HepG2 (cell line): ENCODE measurements around the gene PTPN14. TPM values are rescaled to one million over a fixed set of nuclear protein-coding genes. Genes with fewer than 3 reads are reported as not detected.

Experiments
- ATAC-seq: fragments of 200-7000 bp; cut with Tn5 transposase; 3 replicates; pipeline ENCODE4 v1.9.1; 2020; ENCODE audit warnings: mild to moderate bottlenecking, moderate library complexity
- BruUV-seq: library from RNA; stranded (reverse); fragments of 400-500 nt; replicated peaks from 2 replicates; lab custom pipeline; 2021; lab: Mats Ljungman, UMichigan
- CTCF ChIA-PET: fragments of 300-600 bp; formaldehyde crosslinking; extraction: SDS; loops from one replicate; lab custom pipeline; 2021; ENCODE audit warnings: low total read pairs, inconsistent platforms, low intra/inter-chr PET ratio; lab: Yijun Ruan, JAX
- POLR2A ChIA-PET: fragments of 350-600 bp; sonication (Branson Sonifier 250); formaldehyde crosslinking; loops from one replicate; lab custom pipeline; 2020; ENCODE audit warnings: antibody characterized with exemption, inconsistent platforms; lab: Yijun Ruan, JAX
- DNase-seq: peaks from one replicate; pipeline ENCODE4 v3.0.0-alpha.2; 2015; ENCODE audit warnings: low spot score
- FAIRE-seq: peaks from 3 replicates; lab custom pipeline; 2011; peaks lifted over from hg19 to GRCh38; lab: Jason Lieb, UNC
- H2AFZ ChIP-seq: one replicate; pipeline ENCODE4 v1.6.1; 2011; ENCODE audit warnings: low read length, inconsistent platforms
- H3K27ac ChIP-seq: fragments of 300-600 bp; 3 replicates; pipeline ENCODE4 v1.8.0; 2011; ENCODE audit warnings: mixed run types, mild to moderate bottlenecking, mixed read lengths, low read length, inconsistent platforms; ENCODE audit not compliant: insufficient read depth; ENCODE audit errors: extremely low read length
- H3K27me3 ChIP-seq, 2 experiments: fragments of 200-600 bp in 1 of 2; 2 replicates in 1 of 2; 3 replicates in 1 of 2; pipeline versions ENCODE4 v1.6.0 to v1.8.0; 2011; ENCODE audit warnings: low read length in 2 of 2, mild to moderate bottlenecking in 2 of 2, moderate library complexity in 2 of 2, inconsistent platforms in 1 of 2; ENCODE audit not compliant: insufficient read depth in 2 of 2, control insufficient read depth in 1 of 2
- H3K36me3 ChIP-seq, 2 experiments: fragments of 200-600 bp in 1 of 2; replicated peaks in 1 of 2; 2 replicates in 1 of 2; 3 replicates in 1 of 2; pipeline versions ENCODE4 v1.5.1 to v1.8.0; 2011; ENCODE audit warnings: low read length in 2 of 2, inconsistent platforms in 1 of 2; ENCODE audit not compliant: insufficient read depth in 2 of 2, control insufficient read depth in 1 of 2
- H3K4me1 ChIP-seq: 2 replicates; pipeline ENCODE4 v1.5.1; 2012; ENCODE audit warnings: low read length, inconsistent platforms; ENCODE audit not compliant: insufficient read depth
- H3K4me2 ChIP-seq: 2 replicates; pipeline ENCODE4 v1.6.0; 2011; ENCODE audit warnings: low read depth, low read length, inconsistent platforms
- H3K4me3 ChIP-seq, 3 experiments: fragments of 200-600 bp in 1 of 3; sonication (generic), shearing (Covaris generic) in 1 of 3; replicated peaks in 1 of 3; 2 replicates each; pipeline ENCODE4 v1.5.1; 2011 to 2016; ENCODE audit warnings: low read length in 3 of 3, inconsistent platforms in 2 of 3, low read depth in 2 of 3, mild to moderate bottlenecking in 2 of 3, control low read depth in 1 of 3, mixed read lengths in 1 of 3; ENCODE audit not compliant: insufficient read depth in 1 of 3
- H3K79me2 ChIP-seq: one replicate; pipeline ENCODE4 v1.6.1; 2011; ENCODE audit warnings: low read length, inconsistent platforms; ENCODE audit not compliant: insufficient read depth
- H3K9ac ChIP-seq: 2 replicates; pipeline ENCODE4 v1.6.0; 2011; ENCODE audit warnings: mild to moderate bottlenecking, low read depth, low read length, inconsistent platforms; ENCODE audit not compliant: insufficient read depth
- H3K9me3 ChIP-seq: 2 replicates; pipeline ENCODE4 v1.5.1; 2012; ENCODE audit warnings: mild to moderate bottlenecking, low read length
- H4K20me1 ChIP-seq: 2 replicates; pipeline ENCODE4 v1.6.0; 2011; ENCODE audit warnings: inconsistent platforms, mild to moderate bottlenecking, low read length, moderate library complexity; ENCODE audit not compliant: insufficient read depth
- ATF7-NPFF ChIP-seq: sonication (generic); formaldehyde crosslinking; IDR thresholded peaks from 2 replicates; pipeline ENCODE4 v1.8.1; 2023; ENCODE audit warnings: mild to moderate bottlenecking, low read depth, missing genetic modification reagents, moderate library complexity
- JUNB ChIP-seq: sonication (generic); formaldehyde crosslinking; IDR thresholded peaks from 2 replicates; pipeline ENCODE4 v1.8.0; 2022; ENCODE audit warnings: missing genetic modification reagents, mild to moderate bottlenecking, borderline replicate concordance
- REPIN1 ChIP-seq: sonication (generic); formaldehyde crosslinking; IDR thresholded peaks from 2 replicates; pipeline ENCODE4 v1.8.0; 2022; ENCODE audit warnings: missing genetic modification reagents, low read depth, mild to moderate bottlenecking, borderline replicate concordance
- THYN1 ChIP-seq: sonication (generic); formaldehyde crosslinking; IDR thresholded peaks from 2 replicates; pipeline ENCODE4 v1.8.1; 2023; ENCODE audit warnings: low read depth, mild to moderate bottlenecking, moderate library complexity, missing genetic modification reagents, borderline replicate concordance
- ZKSCAN1 ChIP-seq: fragments of 150-350 bp; IDR thresholded peaks from 2 replicates; pipeline ENCODE4 v1.6.1; 2014; ENCODE audit warnings: low read length
- ZNF337 ChIP-seq: sonication (generic); formaldehyde crosslinking; IDR thresholded peaks from 2 replicates; pipeline ENCODE4 v1.5.1; 2020; ENCODE audit warnings: missing genetic modification reagents, low read depth, mild to moderate bottlenecking, borderline replicate concordance
- ZNF33A ChIP-seq: sonication (generic); formaldehyde crosslinking; IDR thresholded peaks from 2 replicates; pipeline ENCODE4 v1.5.1; 2020; ENCODE audit warnings: missing genetic modification reagents, mild to moderate bottlenecking, moderate library complexity, borderline replicate concordance
- WGBS: methylation state at CpG from one replicate; pipeline ENCODE4 v1.1.6; 2017; ENCODE audit warnings: low lambda C conversion rate; 5-methylcytosine and 5-hydroxymethylcytosine counted together
- in situ Hi-C: cut with HindIII; loops from 2 replicates; pipeline ENCODE4 v1.10.0; 2017; ENCODE audit warnings: low pct_unique_long_range_greater_than_20kb; ENCODE audit not compliant: extremely low pct_ligation_motif_present
- intact Hi-C: fragments of 100-400 bp; cut with micrococcal nuclease; formaldehyde crosslinking; loops from one replicate; pipeline ENCODE4 v1.10.0; 2022; ENCODE audit not compliant: unreplicated experiment
- polyA plus RNA-seq, 8 experiments: library from polyadenylated mRNA; depleted of rRNA in 3 of 8; stranded (reverse) in 7 of 8; unstranded in 1 of 8; fragments of >200 nt; fragmentation: Illumina TruSeq in 4 of 8; extraction: Trizol in 4 of 8; gene quantifications; 2 replicates each; pipeline versions ENCODE4 v1.2.1 to v1.2.3, GENCODE V29; 2011 to 2016; ENCODE audit warnings: low read depth in 4 of 8, missing spikeins in 1 of 8, mixed read lengths in 1 of 8; ENCODE audit not compliant: insufficient read depth in 1 of 8
- total RNA-seq, 5 experiments: library from RNA; depleted of rRNA; stranded (reverse); fragments of >200 nt; fragmentation: Illumina TruSeq; extraction: Trizol; gene quantifications; 2 replicates each; pipeline ENCODE4 v1.2.3, GENCODE V29; 2016; ENCODE audit warnings: low read depth in 1 of 5

PTPN14 gene
- total and polyA plus RNA-seq, 2 of the 13 experiments (the other 11 are each of a cell fraction or from before 2014, with no cell fraction given): 3.9 to 4.7 TPM

DNA sequence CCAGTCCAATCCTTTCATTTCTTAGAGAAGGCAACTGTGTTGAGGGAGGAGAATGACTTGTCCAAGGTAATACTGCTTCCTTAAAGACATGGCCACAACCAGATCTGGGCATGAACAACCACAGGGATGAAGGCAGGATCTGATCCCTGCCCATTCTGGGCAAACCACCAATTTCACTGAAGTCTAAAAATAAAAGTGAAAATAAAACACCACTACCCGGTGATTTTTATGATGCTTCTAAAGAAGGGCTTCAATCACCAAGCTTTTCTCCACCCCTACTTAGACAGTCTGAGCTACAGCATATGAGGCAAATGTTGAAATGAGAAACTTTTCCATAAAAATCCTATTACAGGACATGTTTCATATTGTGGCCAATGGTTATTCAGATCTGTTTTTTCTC, 133.0 kb downstream of the PTPN14 start:
- Histone ChIP-seq H4K20me1 (no peaks in the 10 kb centered on the region; the same call in 1 of the 2 replicates), H3K9ac (no peak overlapping the region), H3K4me2 (no peak overlapping the region), H3K36me3 (no peaks in the 10 kb centered on the region), H3K4me1 (peaks cover 14% of the 10 kb centered on the region), H3K9me3 (no peaks in the 10 kb centered on the region), H3K27me3 (no peaks in the 10 kb centered on the region), H3K79me2 (no peaks in the 10 kb centered on the region), H3K4me3 (no peak overlapping the region), H3K27ac (no peak overlapping the region), H2AFZ (no peak overlapping the region)
- DNase-seq: no peak
- in situ Hi-C loops: no loop called here
- POLR2A ChIA-PET: no interaction called here
- no TSS peak for BruUV-seq
- 89% methylated on average over 1 of the region's 1 CpG for WGBS
- CTCF ChIA-PET: no interaction called here
- no peak for FAIRE-seq
- intact Hi-C loops: no loop called here
- ATAC-seq: no peak
- TF ChIP-seq ZKSCAN1 (no peak), ATF7-NPFF (CRISPR knock-in tag) (no peak), ZNF33A (no peak)

DNA sequence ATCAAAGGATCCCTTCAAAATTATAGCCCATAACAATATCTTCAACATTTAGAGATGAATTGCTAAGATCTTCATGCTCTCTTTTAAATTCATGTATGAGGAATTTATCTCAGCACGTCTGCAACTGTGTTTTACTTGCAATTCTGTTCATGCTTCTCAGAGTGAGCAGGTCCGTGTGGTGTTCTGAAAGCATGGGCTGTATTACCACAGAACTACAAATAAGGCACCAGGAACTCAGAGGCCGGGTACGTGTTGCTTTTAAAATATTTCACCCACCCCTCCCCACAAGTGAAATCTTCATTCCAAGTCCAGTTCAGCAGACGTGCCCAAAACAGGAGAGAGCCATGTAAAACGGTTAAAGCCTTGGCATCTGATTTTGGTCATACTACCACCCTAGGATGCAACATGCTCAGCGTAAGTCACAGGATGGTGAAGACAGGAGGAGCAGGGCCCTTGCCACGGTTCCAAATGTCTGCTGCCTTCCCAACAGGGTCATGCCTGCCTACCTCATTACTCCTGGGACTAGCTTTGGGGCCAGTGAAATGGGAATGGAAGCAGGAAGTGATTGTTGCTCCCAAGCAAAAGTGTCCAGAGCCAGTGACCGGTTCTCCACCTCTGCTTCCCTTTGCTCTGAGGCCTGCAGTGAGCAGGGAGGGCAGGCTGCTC, 133.7 kb downstream of the PTPN14 start:
- H3K36me3 ChIP-seq: no peaks in the 10 kb centered on the region
- intact Hi-C loops (no loop called here), in situ Hi-C loops (no loop called here)
- peaks cover 14% of the 10 kb centered on the region for H3K4me1 ChIP-seq
- no peaks in the 10 kb centered on the region for H3K27me3 ChIP-seq
- no peak overlapping the region for H3K4me3 ChIP-seq
- BruUV-seq: no TSS peak
- no peaks in the 10 kb centered on the region; the same call in 1 of the 2 replicates for H4K20me1 ChIP-seq
- H3K4me2 ChIP-seq: no peak overlapping the region
- DNase-seq: no peak
- POLR2A ChIA-PET: interaction anchor here (0.6 kb wide), 1 partner anchor 64 kb away, joined by 3 read pairs; no protein-coding TSS in a partner anchor
- no peak for FAIRE-seq
- TF ChIP-seq THYN1 (CRISPR knock-in tag) (no peak), REPIN1 (CRISPR knock-in tag) (no peak), JUNB (CRISPR knock-in tag) (no peak), ZNF337 (CRISPR knock-in tag) (no peak)
- TF ChIP-seq, all 625 proteins: peak for 0
- Histone ChIP-seq H3K79me2 (no peaks in the 10 kb centered on the region), H2AFZ (no peak overlapping the region), H3K9ac (no peak overlapping the region), H3K9me3 (no peaks in the 10 kb centered on the region), H3K27ac (no peak overlapping the region)
- CTCF ChIA-PET: no interaction called here
- ATAC-seq: no peak
- 93% methylated on average over 8 of the region's 9 CpGs for WGBS
